RWPE1 (cell line): ENCODE measurements around the gene TENM4.
A peak's percentile ranks its signal among the peaks of the same experiment; 100 is the strongest.

ENCODE experiments used
- CTCF ChIA-PET: fragments of 350-600 bp; sonication (Branson Sonifier 250); formaldehyde crosslinking; extraction: SDS; loops from one replicate; lab custom pipeline; 2021; lab: Yijun Ruan, JAX
- POLR2A ChIA-PET: fragments of 400-600 bp; formaldehyde crosslinking; extraction: SDS; loops from one replicate; lab custom pipeline; 2020; ENCODE audit warnings: antibody characterized with exemption; ENCODE audit not compliant: low non-redundant PET; lab: Yijun Ruan, JAX
- DNase-seq: peaks from one replicate; pipeline ENCODE4 v3.0.0; 2012; ENCODE audit warnings: low spot score
- H3K27ac ChIP-seq: fragments of 450-650 bp; 2 replicates; pipeline ENCODE4 v1.5.1; 2017
- CTCF ChIP-seq: fragments of 450-650 bp; conservative IDR thresholded peaks from 2 replicates; pipeline ENCODE4 v1.5.1; 2017; ENCODE audit warnings: low read depth, mild to moderate bottlenecking

The TENM4 gene

GRCh38 chr11:79174045-79175008 lies 266.5 kb downstream of the TENM4 start:
- DNase-seq, result no peak
- POLR2A ChIA-PET, result no interaction called here
- CTCF ChIA-PET, result no interaction called here
- no peak for TF ChIP-seq CTCF
- H3K27ac ChIP-seq, result no peak overlapping the region

- H3K27ac ChIP-seq, result no peak overlapping the region
- CTCF ChIA-PET, result no interaction called here
Measured at GRCh38 chr11:79173615-79174014, 267.2 kb downstream of the TENM4 start.

GRCh38 chr11:79170321-79170720 lies 270.5 kb downstream of the TENM4 start:
- DNase-seq, result no peak
- H3K27ac ChIP-seq, result no peak overlapping the region
- ChIA-PET CTCF (interaction anchor here (0.7 kb wide), 1 partner anchor 205 kb away, joined by 3 read pairs; no protein-coding TSS in a partner anchor), POLR2A (no interaction called here)
- TF ChIP-seq CTCF, result no peak

More at GRCh38 chr11:79173615-79174014, 267.2 kb downstream of the TENM4 start:
- DNase-seq, result no peak
- POLR2A ChIA-PET, result no interaction called here
- no peak for TF ChIP-seq CTCF

GRCh38 chr11:79168530-79169110 lies 272.2 kb downstream of the TENM4 start:
- H3K27ac ChIP-seq, result peak overlapping the region; percentile 53
- DNase-seq, result peak; percentile 54
- POLR2A ChIA-PET, result no interaction called here
- no peak for TF ChIP-seq CTCF
- CTCF ChIA-PET, result no interaction called here

GRCh38 chr11:79167510-79168188 lies 273.2 kb downstream of the TENM4 start:
- DNase-seq, result no peak
- TF ChIP-seq CTCF, result no peak
- H3K27ac ChIP-seq, result peak overlapping the region; percentile 53; the same call in 1 of the 2 replicates
- CTCF ChIA-PET, result no interaction called here
- POLR2A ChIA-PET, result no interaction called here

- no peak for TF ChIP-seq CTCF
- ChIA-PET CTCF (no interaction called here), POLR2A (no interaction called here)
- DNase-seq, result no peak
- no peak overlapping the region for H3K27ac ChIP-seq
Measured at GRCh38 chr11:79165908-79166307, 274.9 kb downstream of the TENM4 start.
